ENCODE measurements around the gene JMJD8.

DNA sequence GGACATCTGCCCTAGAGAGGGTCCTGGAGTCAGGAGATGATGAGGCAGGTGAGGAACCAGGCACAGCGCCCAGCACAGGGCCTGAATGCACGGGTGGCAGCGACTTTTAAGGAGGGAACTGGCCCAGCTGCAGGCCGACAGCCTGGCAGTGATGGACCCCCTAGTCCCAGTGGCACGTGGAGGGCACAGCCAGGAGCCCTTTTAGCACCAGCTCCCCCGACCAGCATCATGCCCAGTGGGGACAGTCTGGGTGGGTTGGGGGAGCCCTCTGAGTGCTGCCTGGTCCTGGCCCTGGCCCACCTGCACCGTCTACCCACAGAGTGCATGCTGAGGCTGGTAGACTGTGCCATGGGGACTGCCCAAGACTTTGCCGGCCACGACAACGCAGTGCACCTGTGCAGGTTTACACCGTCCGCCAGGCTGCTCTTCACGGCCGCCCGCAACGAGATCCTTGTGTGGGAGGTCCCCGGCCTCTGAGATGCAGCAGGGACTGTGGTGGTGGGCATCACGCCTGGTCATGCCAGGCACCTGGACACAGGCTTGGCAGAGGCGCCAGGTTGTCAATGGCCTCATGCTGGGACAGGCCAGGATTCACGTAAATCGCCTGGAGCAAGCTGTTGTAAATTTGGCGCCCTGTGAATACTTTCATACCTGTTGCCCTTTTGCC, 16.9 kb downstream of the JMJD8 start:
- TF ChIP-seq POLR2AphosphoS5 (IDR thresholded peaks at IDR 0.05): no peak
- TF ChIP-seq, protein P1, sequence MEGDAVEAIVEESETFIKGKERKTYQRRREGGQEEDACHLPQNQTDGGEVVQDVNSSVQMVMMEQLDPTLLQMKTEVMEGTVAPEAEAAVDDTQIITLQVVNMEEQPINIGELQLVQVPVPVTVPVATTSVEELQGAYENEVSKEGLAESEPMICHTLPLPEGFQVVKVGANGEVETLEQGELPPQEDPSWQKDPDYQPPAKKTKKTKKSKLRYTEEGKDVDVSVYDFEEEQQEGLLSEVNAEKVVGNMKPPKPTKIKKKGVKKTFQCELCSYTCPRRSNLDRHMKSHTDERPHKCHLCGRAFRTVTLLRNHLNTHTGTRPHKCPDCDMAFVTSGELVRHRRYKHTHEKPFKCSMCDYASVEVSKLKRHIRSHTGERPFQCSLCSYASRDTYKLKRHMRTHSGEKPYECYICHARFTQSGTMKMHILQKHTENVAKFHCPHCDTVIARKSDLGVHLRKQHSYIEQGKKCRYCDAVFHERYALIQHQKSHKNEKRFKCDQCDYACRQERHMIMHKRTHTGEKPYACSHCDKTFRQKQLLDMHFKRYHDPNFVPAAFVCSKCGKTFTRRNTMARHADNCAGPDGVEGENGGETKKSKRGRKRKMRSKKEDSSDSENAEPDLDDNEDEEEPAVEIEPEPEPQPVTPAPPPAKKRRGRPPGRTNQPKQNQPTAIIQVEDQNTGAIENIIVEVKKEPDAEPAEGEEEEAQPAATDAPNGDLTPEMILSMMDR (IDR thresholded peaks at IDR 0.05): no peak
- no peak for TF ChIP-seq POLR2A (IDR thresholded peaks at IDR 0.05)

All from transverse colon (tissue), 4 donors.